GM23248 (cell line): ENCODE results near the gene ZNF580. TPM values are rescaled to one million over a fixed set of nuclear protein-coding genes. Genes with fewer than 3 reads are reported as not detected.

Experiments used
- DNase-seq: peaks from one replicate; pipeline ENCODE4 v3.0.0-alpha.2; 2015
- H2AFZ ChIP-seq: fragments of 200-600 bp; sonication (generic); 2 replicates; pipeline ENCODE4 v1.6.1; 2016; ENCODE audit warnings: antibody characterized with exemption
- H3F3A ChIP-seq: fragments of 200-600 bp; sonication (generic); 2 replicates; pipeline ENCODE4 v1.6.1; 2016; ENCODE audit warnings: mild to moderate bottlenecking, antibody characterized with exemption, mixed run types; ENCODE audit not compliant: insufficient read depth
- H3K27ac ChIP-seq: fragments of 200-600 bp; sonication (generic); 2 replicates; pipeline ENCODE4 v1.5.1; 2016; ENCODE audit warnings: mild to moderate bottlenecking
- H3K27me3 ChIP-seq: fragments of 200-600 bp; sonication (generic); replicated peaks from 2 replicates; pipeline ENCODE4 v1.6.1; 2016; ENCODE audit warnings: mild to moderate bottlenecking; ENCODE audit not compliant: insufficient read depth
- H3K36me3 ChIP-seq: fragments of 200-600 bp; sonication (generic); 2 replicates; pipeline ENCODE4 v1.6.1; 2016; ENCODE audit warnings: low read depth, mild to moderate bottlenecking
- H3K4me1 ChIP-seq: fragments of 200-600 bp; sonication (generic); 2 replicates; pipeline ENCODE4 v1.6.1; 2016; ENCODE audit warnings: mild to moderate bottlenecking; ENCODE audit not compliant: insufficient read depth
- H3K4me2 ChIP-seq: fragments of 200-600 bp; sonication (generic); one replicate; pipeline ENCODE4 v1.6.1; 2016; ENCODE audit warnings: mild to moderate bottlenecking; ENCODE audit not compliant: unreplicated experiment
- H3K4me3 ChIP-seq: fragments of 200-600 bp; sonication (generic); 2 replicates; pipeline ENCODE4 v1.5.1; 2016; ENCODE audit warnings: mild to moderate bottlenecking
- H3K79me2 ChIP-seq: fragments of 200-600 bp; sonication (generic); 2 replicates; pipeline ENCODE4 v1.6.1; 2016; ENCODE audit warnings: mild to moderate bottlenecking; ENCODE audit not compliant: insufficient read depth
- H3K9ac ChIP-seq: fragments of 200-600 bp; sonication (generic); 2 replicates; pipeline ENCODE4 v1.6.1; 2016; ENCODE audit warnings: mild to moderate bottlenecking
- H3K9me2 ChIP-seq: fragments of 200-600 bp; sonication (generic); 2 replicates; pipeline ENCODE4 v1.6.1; 2016; ENCODE audit warnings: mixed run types, mild to moderate bottlenecking, moderate library complexity; ENCODE audit not compliant: insufficient read depth
- H3K9me3 ChIP-seq: fragments of 200-600 bp; sonication (generic); one replicate; pipeline ENCODE4 v1.6.1; 2017; ENCODE audit warnings: low read depth
- H4K20me1 ChIP-seq: fragments of 200-600 bp; sonication (generic); 2 replicates; pipeline ENCODE4 v1.6.0; 2016; ENCODE audit not compliant: insufficient read depth
- EZH2 ChIP-seq: fragments of 200-600 bp; sonication (generic); IDR thresholded peaks from 2 replicates; pipeline ENCODE4 v1.6.1; 2018; ENCODE audit warnings: antibody characterized with exemption, mild to moderate bottlenecking; ENCODE audit not compliant: insufficient read depth, poor library complexity, severe bottlenecking
- EZH2phosphoT487 ChIP-seq: fragments of 200-600 bp; sonication (generic); IDR thresholded peaks from 2 replicates; pipeline ENCODE4 v1.6.1; 2018; ENCODE audit warnings: antibody characterized with exemption, moderate library complexity, mild to moderate bottlenecking, low read depth; ENCODE audit not compliant: insufficient read depth
- WGBS, 2 experiments: methylation state at CpG; one replicate each; pipeline ENCODE4 v1.1.6; 2015 to 2017; ENCODE audit warnings: low lambda C conversion rate in 2 of 2, low coverage in 1 of 2; ENCODE audit errors: missing lambda C conversion rate in 2 of 2; 5-methylcytosine and 5-hydroxymethylcytosine counted together
- in situ Hi-C: fragments of 300-500 bp; cut with MboI; formaldehyde crosslinking; loops from 2 replicates; pipeline ENCODE4 v1.15.0; 2020
- polyA plus RNA-seq: library from polyadenylated mRNA; unstranded; fragments of >200 nt; fragmentation: Nextera tagmentation; extraction: Ambion mirVana; gene quantifications from 2 replicates; pipeline ENCODE4 v1.2.1, GENCODE V29; 2016
- total RNA-seq: library from RNA; depleted of rRNA; stranded (reverse); fragments of >200 nt; shearing (Covaris generic); gene quantifications from 2 replicates; pipeline ENCODE4 v1.2.3, GENCODE V29; 2014

ZNF580 gene
- total and polyA plus RNA-seq, 2 experiments from 2014 or later, result 11.7 to 44.0 TPM

- Histone ChIP-seq H3K4me1 (peaks cover 24% of the 10 kb centered on the region), H2AFZ (peak within 1 kb of the TSS; percentile 85), H3K9me2 (no peaks in the 10 kb centered on the region), H3K9ac (peak within 1 kb of the TSS; percentile 98), H3K36me3 (no peaks in the 10 kb centered on the region), H3K79me2 (peaks cover 51% of the 10 kb centered on the region), H3K4me3 (peak within 1 kb of the TSS; percentile 98), H3K9me3 (no peaks in the 10 kb centered on the region), H3K27ac (peak within 1 kb of the TSS; percentile 97), H4K20me1 (peaks cover 37% of the 10 kb centered on the region; the same call in 1 of the 2 replicates), H3K4me2 (peak within 1 kb of the TSS; percentile 100), H3F3A (peaks cover 8% of the 10 kb centered on the region), H3K27me3 (no peaks in the 10 kb centered on the region)
- TF ChIP-seq EZH2phosphoT487, result no peak
- no peak for TF ChIP-seq EZH2
- DNase-seq, result peak; percentile 95
- 1 to 2% methylated on average over 58 to 61 of the region's 95 CpGs for WGBS, 2 experiments
- in situ Hi-C loops, result loop anchor here (25.0 kb wide), 1 partner anchor 1193 kb away; the partner anchor contains the start of genes CDC42EP5 and LENG9
Measured at GRCh38 chr19:55654868-55655647, 14.3 kb downstream of the ZNF580 start, which contains the start of gene U2AF2. U2AF2 (plus strand) TSS chr19:55655035; CDS start chr19:55655105, 70 bp downstream.

DNA sequence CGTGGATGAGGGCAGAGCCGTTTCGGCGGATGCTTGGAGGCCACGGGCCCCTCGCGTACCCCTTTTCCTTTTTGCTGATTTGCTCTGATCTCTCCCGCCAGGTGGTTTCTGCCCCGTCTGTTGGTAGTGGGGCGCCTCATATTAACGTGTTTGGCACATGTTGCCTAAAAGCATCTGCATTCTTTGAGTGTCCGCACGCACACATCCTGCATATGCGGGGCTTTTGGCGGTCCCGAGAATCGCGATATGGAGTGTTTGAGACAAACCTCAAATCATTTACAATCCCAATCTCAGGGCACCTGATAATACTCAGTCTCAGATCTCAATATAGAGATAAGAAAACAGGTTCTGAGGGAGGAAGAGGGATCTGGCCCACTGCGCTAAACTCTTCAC, 14.8 kb downstream of the ZNF580 start:
- in situ Hi-C loops, result loop anchor here (25.0 kb wide), 1 partner anchor 1193 kb away; the partner anchor contains the start of genes CDC42EP5 and LENG9
- peaks cover 24% of the 10 kb centered on the region for H3K4me1 ChIP-seq
- H3K27ac ChIP-seq, result peak overlapping the region; percentile 97
- peak overlapping the region; percentile 98 for H3K9ac ChIP-seq
- TF ChIP-seq EZH2 (no peak), EZH2phosphoT487 (no peak)
- no peaks in the 10 kb centered on the region for H3K9me2 ChIP-seq
- WGBS, 2 experiments, result 0 to 1% methylated on average over 19 of the region's 19 CpGs
- peak overlapping the region; percentile 98 for H3K4me3 ChIP-seq
- peak overlapping the region; percentile 100 for H3K4me2 ChIP-seq
- no peaks in the 10 kb centered on the region for H3K9me3 ChIP-seq
- peaks cover 8% of the 10 kb centered on the region for H3F3A ChIP-seq
- H3K36me3 ChIP-seq, result no peaks in the 10 kb centered on the region; the same call in 1 of the 2 replicates
- peaks cover 57% of the 10 kb centered on the region for H3K79me2 ChIP-seq
- peak overlapping the region; percentile 49 for H2AFZ ChIP-seq
- peaks cover 37% of the 10 kb centered on the region; the same call in 1 of the 2 replicates for H4K20me1 ChIP-seq
- DNase-seq, result no peak
- H3K27me3 ChIP-seq, result no peaks in the 10 kb centered on the region

GRCh38 chr19:55656552-55656951, 15.8 kb downstream of the ZNF580 start:
- TF ChIP-seq EZH2, result no peak
- no peak for TF ChIP-seq EZH2phosphoT487
- H2AFZ ChIP-seq, result no peak overlapping the region
- H3K4me2 ChIP-seq, result peak overlapping the region; percentile 100
- peaks cover 8% of the 10 kb centered on the region for H3F3A ChIP-seq
- H3K9me3 ChIP-seq, result no peaks in the 10 kb centered on the region
- no peak for DNase-seq
- peaks cover 66% of the 10 kb centered on the region for H3K79me2 ChIP-seq
- H3K27ac ChIP-seq, result peak overlapping the region; percentile 97
- H3K9ac ChIP-seq, result peak overlapping the region; percentile 98
- WGBS, 2 experiments, result 29 to 33% methylated on average over 7 of the region's 7 CpGs
- H3K4me3 ChIP-seq, result peak overlapping the region; percentile 98
- no peaks in the 10 kb centered on the region for H3K9me2 ChIP-seq
- peaks cover 37% of the 10 kb centered on the region; the same call in 1 of the 2 replicates for H4K20me1 ChIP-seq
- H3K27me3 ChIP-seq, result no peaks in the 10 kb centered on the region
- in situ Hi-C loops, result loop anchor here (25.0 kb wide), 1 partner anchor 1194 kb away; the partner anchor contains the start of genes CDC42EP5 and LENG9
- peaks cover 24% of the 10 kb centered on the region for H3K4me1 ChIP-seq
- H3K36me3 ChIP-seq, result peaks cover 6% of the 10 kb centered on the region; the same call in 1 of the 2 replicates

DNA sequence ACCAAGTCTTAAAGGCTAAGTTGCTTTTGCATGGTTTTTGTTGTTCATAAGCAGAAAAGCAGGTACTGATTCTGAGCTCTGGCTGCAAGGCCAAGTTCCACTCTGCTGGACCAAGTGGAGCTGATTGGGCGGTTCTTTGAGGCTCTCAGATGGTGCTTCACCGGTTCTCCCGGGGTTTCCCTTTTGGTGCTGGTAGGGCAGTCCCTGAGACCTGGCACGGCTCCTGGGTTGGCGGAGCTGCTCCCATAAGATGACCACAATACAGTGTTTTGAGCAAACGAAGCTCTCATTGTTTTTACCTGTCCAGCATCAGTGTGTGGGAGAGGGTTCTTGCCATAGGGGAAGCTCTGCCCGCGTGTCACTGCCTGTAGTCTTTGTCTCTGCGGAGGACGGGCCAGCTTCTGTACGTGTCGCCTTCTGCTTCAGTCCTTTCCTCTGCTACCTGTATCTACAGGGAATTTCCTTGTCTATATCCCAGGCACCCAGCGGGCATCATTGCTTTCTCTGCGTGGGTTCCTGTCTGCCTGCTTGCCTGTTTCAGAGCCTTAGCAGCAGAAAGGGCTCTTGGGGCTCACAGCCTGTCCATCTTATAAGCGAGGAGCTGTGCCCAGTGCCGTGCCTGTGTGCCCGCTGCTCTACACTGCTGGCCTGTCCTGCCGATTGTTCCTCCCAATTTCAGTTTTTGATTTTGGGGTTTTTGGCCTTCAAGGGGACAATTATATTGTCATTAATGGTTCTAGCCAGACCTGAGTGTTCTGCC, 16.4 kb downstream of the ZNF580 start:
- H3K27ac ChIP-seq, result peak overlapping the region; percentile 97
- DNase-seq, result peak; percentile 61
- no peaks in the 10 kb centered on the region for H3K27me3 ChIP-seq
- no peaks in the 10 kb centered on the region for H3K9me3 ChIP-seq
- H3K9me2 ChIP-seq, result no peaks in the 10 kb centered on the region
- peak overlapping the region; percentile 98 for H3K4me3 ChIP-seq
- H3K4me1 ChIP-seq, result peaks cover 24% of the 10 kb centered on the region
- H3K36me3 ChIP-seq, result peaks cover 11% of the 10 kb centered on the region; the same call in 1 of the 2 replicates
- H2AFZ ChIP-seq, result no peak overlapping the region
- H3K4me2 ChIP-seq, result peak overlapping the region; percentile 100
- 22 to 27% methylated on average over 18 of the region's 18 CpGs for WGBS, 2 experiments
- in situ Hi-C loops, result loop anchor here (25.0 kb wide), 1 partner anchor 1195 kb away; the partner anchor contains the start of genes CDC42EP5 and LENG9
- H3F3A ChIP-seq, result peaks cover 8% of the 10 kb centered on the region
- peak overlapping the region; percentile 98 for H3K9ac ChIP-seq
- peaks cover 37% of the 10 kb centered on the region; the same call in 1 of the 2 replicates for H4K20me1 ChIP-seq
- peaks cover 72% of the 10 kb centered on the region for H3K79me2 ChIP-seq
- TF ChIP-seq EZH2phosphoT487 (no peak), EZH2 (no peak)
